ENCODE results near the gene CLEC14A.

DNA sequence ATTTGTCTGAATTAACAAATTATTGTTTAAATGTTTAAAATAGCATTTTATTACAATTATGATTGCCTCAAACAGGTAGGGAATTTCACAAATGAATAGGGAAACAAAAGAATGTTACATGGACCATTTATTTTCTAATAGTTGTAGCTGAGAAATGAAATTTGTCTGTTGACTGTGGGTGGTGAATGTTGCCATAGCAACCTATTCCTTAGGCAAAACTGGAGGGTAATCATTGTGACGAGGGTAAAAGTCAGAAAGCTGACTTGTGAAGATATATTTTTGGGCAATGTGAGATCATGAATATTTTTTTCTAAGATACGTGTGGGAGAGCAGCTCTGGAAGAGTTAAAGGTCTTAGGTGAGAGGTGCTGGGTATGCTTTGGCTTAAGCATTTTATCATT, 24.2 kb upstream of the CLEC14A start:
- no peak for TF ChIP-seq PHF8 (IDR thresholded peaks at IDR 0.05; ENCODE audit: borderline replicate concordance, low read length)
- no peak for TF ChIP-seq TARDBP (IDR thresholded peaks at IDR 0.05)
- TF ChIP-seq, protein P1, sequence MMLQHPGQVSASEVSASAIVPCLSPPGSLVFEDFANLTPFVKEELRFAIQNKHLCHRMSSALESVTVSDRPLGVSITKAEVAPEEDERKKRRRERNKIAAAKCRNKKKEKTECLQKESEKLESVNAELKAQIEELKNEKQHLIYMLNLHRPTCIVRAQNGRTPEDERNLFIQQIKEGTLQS (IDR thresholded peaks at IDR 0.05) = no peak
- TF ChIP-seq, protein P1 (CRISPR knock-in tag; conservative IDR thresholded peaks at IDR 0.05) = no peak
- no peak for TF ChIP-seq ZNF408 (CRISPR knock-in tag; IDR thresholded peaks at IDR 0.05; ENCODE audit: low read depth)
- TF ChIP-seq MYBL2 (IDR thresholded peaks at IDR 0.05; ENCODE audit: low read depth) = no peak
- no peak for TF ChIP-seq MYBL2 (CRISPR knock-in tag; IDR thresholded peaks at IDR 0.05; ENCODE audit: borderline replicate concordance)
- TF ChIP-seq, protein P2, sequence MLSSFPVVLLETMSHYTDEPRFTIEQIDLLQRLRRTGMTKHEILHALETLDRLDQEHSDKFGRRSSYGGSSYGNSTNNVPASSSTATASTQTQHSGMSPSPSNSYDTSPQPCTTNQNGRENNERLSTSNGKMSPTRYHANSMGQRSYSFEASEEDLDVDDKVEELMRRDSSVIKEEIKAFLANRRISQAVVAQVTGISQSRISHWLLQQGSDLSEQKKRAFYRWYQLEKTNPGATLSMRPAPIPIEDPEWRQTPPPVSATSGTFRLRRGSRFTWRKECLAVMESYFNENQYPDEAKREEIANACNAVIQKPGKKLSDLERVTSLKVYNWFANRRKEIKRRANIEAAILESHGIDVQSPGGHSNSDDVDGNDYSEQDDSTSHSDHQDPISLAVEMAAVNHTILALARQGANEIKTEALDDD (IDR thresholded peaks at IDR 0.05) = no peak
- no peak for TF ChIP-seq SMARCA4 (IDR thresholded peaks at IDR 0.05)
- TF ChIP-seq, protein P3, sequence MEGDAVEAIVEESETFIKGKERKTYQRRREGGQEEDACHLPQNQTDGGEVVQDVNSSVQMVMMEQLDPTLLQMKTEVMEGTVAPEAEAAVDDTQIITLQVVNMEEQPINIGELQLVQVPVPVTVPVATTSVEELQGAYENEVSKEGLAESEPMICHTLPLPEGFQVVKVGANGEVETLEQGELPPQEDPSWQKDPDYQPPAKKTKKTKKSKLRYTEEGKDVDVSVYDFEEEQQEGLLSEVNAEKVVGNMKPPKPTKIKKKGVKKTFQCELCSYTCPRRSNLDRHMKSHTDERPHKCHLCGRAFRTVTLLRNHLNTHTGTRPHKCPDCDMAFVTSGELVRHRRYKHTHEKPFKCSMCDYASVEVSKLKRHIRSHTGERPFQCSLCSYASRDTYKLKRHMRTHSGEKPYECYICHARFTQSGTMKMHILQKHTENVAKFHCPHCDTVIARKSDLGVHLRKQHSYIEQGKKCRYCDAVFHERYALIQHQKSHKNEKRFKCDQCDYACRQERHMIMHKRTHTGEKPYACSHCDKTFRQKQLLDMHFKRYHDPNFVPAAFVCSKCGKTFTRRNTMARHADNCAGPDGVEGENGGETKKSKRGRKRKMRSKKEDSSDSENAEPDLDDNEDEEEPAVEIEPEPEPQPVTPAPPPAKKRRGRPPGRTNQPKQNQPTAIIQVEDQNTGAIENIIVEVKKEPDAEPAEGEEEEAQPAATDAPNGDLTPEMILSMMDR (IDR thresholded peaks at IDR 0.05 in 2 of 3, conservative IDR thresholded peaks at IDR 0.05 in 1 of 3; ENCODE audit: insufficient read depth in 2 of 3, low read depth in 1 of 3, low read length in 3 of 3) = no peak
- TF ChIP-seq ZNF551 (CRISPR knock-in tag; IDR thresholded peaks at IDR 0.05) = no peak
- no peak for TF ChIP-seq YBX1 (IDR thresholded peaks at IDR 0.05)
- TF ChIP-seq ZNF586 (CRISPR knock-in tag; conservative IDR thresholded peaks at IDR 0.05) = no peak
- TF ChIP-seq SNIP1 (IDR thresholded peaks at IDR 0.05; ENCODE audit: low read depth) = no peak
